GM12878 (cell line): ENCODE results near the gene FAM163B. TPM values are rescaled to one million over a fixed set of nuclear protein-coding genes. Genes with fewer than 3 reads are reported as not detected.

ENCODE experiments used
- ATAC-seq: fragments of 200-7000 bp; cut with Tn5 transposase; 3 replicates; pipeline ENCODE4 v1.9.1; 2020; ENCODE audit warnings: mild to moderate bottlenecking, moderate library complexity
- BruUV-seq: library from RNA; stranded (reverse); fragments of 400-500 nt; replicated peaks from 2 replicates; lab custom pipeline; 2021; lab: Mats Ljungman, UMichigan
- CTCF ChIA-PET: fragments of 300-600 bp; sonication (Branson Sonifier 250); formaldehyde crosslinking; extraction: SDS; loops from one replicate; lab custom pipeline; 2021; ENCODE audit warnings: inconsistent platforms; lab: Yijun Ruan, JAX
- POLR2A ChIA-PET: fragments of 350-600 bp; formaldehyde crosslinking; extraction: SDS; loops from one replicate; lab custom pipeline; 2021; ENCODE audit warnings: inconsistent platforms; lab: Charles Lee
- RAD21 ChIA-PET: fragments of 300-600 bp; sonication (Branson Sonifier 250); formaldehyde crosslinking; loops from one replicate; lab custom pipeline; 2023; ENCODE audit warnings: antibody characterized with exemption; ENCODE audit not compliant: unreplicated experiment; lab: Charles Lee
- SMC1A ChIA-PET: fragments of 300-600 bp; sonication (Branson Sonifier 250); formaldehyde crosslinking; loops from one replicate; lab custom pipeline; 2023; ENCODE audit not compliant: unreplicated experiment, uncharacterized antibody; lab: Charles Lee
- DNase-seq: peaks from one replicate; pipeline ENCODE4 v3.0.0-alpha.2; 2011; ENCODE audit warnings: low read depth, low spot score
- FAIRE-seq: peaks from 3 replicates; lab custom pipeline; 2011; peaks lifted over from hg19 to GRCh38; lab: Jason Lieb, UNC
- H2AFZ ChIP-seq: 2 replicates; pipeline ENCODE4 v1.6.0; 2011; ENCODE audit warnings: low read depth, low read length, control low read depth; ENCODE audit not compliant: control insufficient read depth
- H3K27ac ChIP-seq: 2 replicates; pipeline ENCODE4 v1.5.1; 2011; ENCODE audit warnings: control low read depth; ENCODE audit not compliant: control insufficient read depth, insufficient read depth
- H3K27me3 ChIP-seq, 2 experiments: replicated peaks in 1 of 2; 2 replicates each; pipeline versions ENCODE4 v1.6.0 to v1.6.1; 2011; ENCODE audit warnings: low read length in 1 of 2; ENCODE audit not compliant: control insufficient read depth in 2 of 2, insufficient read depth in 2 of 2
- H3K36me3 ChIP-seq, 2 experiments: 2 replicates each; pipeline ENCODE4 v1.5.1; 2011; ENCODE audit warnings: low read length in 1 of 2; ENCODE audit not compliant: control insufficient read depth in 2 of 2, insufficient read depth in 2 of 2
- H3K4me1 ChIP-seq: 2 replicates; pipeline ENCODE4 v1.6.1; 2011; ENCODE audit warnings: mild to moderate bottlenecking, low read length, moderate library complexity, mixed read lengths; ENCODE audit not compliant: control insufficient read depth, insufficient read depth
- H3K4me2 ChIP-seq: 2 replicates; pipeline ENCODE4 v1.6.0; 2011; ENCODE audit warnings: control low read depth; ENCODE audit not compliant: control insufficient read depth, insufficient read depth
- H3K4me3 ChIP-seq: fragments of 200-600 bp; sonication (generic); 2 replicates; pipeline ENCODE4 v1.5.1; 2016
- H3K79me2 ChIP-seq: 2 replicates; pipeline ENCODE4 v1.6.0; 2011; ENCODE audit warnings: low read length; ENCODE audit not compliant: control insufficient read depth, insufficient read depth
- H3K9ac ChIP-seq: 2 replicates; pipeline ENCODE4 v1.8.0; 2011; ENCODE audit warnings: low read length, control low read depth, mixed read lengths; ENCODE audit not compliant: control insufficient read depth, insufficient read depth
- H3K9me3 ChIP-seq: replicated peaks from 3 replicates; pipeline ENCODE4 v1.5.1; 2011; ENCODE audit warnings: mild to moderate bottlenecking, low read length; ENCODE audit not compliant: control insufficient read depth, insufficient read depth
- H4K20me1 ChIP-seq: 2 replicates; pipeline ENCODE4 v1.6.0; 2011; ENCODE audit not compliant: control insufficient read depth, insufficient read depth
- EED ChIP-seq: sonication (generic); IDR thresholded peaks from 2 replicates; pipeline ENCODE4 v1.6.1; 2016; ENCODE audit warnings: antibody characterized with exemption, low read depth
- POU2F2 ChIP-seq: IDR thresholded peaks from 3 replicates; pipeline ENCODE4 v1.6.1; 2011; ENCODE audit warnings: low read depth, mild to moderate bottlenecking, low read length, borderline replicate concordance
- SIN3A ChIP-seq: IDR thresholded peaks from 2 replicates; pipeline ENCODE4 v1.6.1; 2012; ENCODE audit warnings: low read depth, low read length, improper control_type of control experiment
- SUPT20H ChIP-seq: IDR thresholded peaks from 2 replicates; pipeline ENCODE4 v1.6.1; 2011; ENCODE audit warnings: low read depth, mild to moderate bottlenecking, low read length, moderate library complexity, borderline replicate concordance; ENCODE audit not compliant: control insufficient read depth
- ZBTB33 ChIP-seq: fragments of 450-650 bp; IDR thresholded peaks from 2 replicates; pipeline ENCODE4 v1.6.1; 2017; ENCODE audit warnings: mild to moderate bottlenecking
- WGBS: methylation state at CpG from one replicate; pipeline ENCODE4 v1.1.6; 2016; ENCODE audit warnings: low lambda C conversion rate; ENCODE audit not compliant: insufficient replicate concordance, insufficient coverage; ENCODE audit errors: missing lambda C conversion rate; 5-methylcytosine and 5-hydroxymethylcytosine counted together
- in situ Hi-C: fragments of 300-500 bp; cut with MboI; formaldehyde crosslinking; loops from 9 replicates; pipeline ENCODE4 v1.14.3; 2018; ENCODE audit warnings: mixed read lengths
- intact Hi-C: fragments of 100-400 bp; cut with micrococcal nuclease; formaldehyde crosslinking; loops from one replicate; pipeline ENCODE4 v1.14.2; 2022; ENCODE audit not compliant: unreplicated experiment
- polyA plus RNA-seq, 11 experiments: library from polyadenylated mRNA; depleted of rRNA in 4 of 11; unstranded in 6 of 11; stranded (reverse) in 5 of 11; fragments of >200 nt; fragmentation: Nextera tagmentation in 4 of 11; fragmentation: Illumina TruSeq in 1 of 11; extraction: Ambion mirVana in 4 of 11; extraction: Trizol in 1 of 11; gene quantifications; 1 replicate in 1 of 11; 2 replicates in 10 of 11; pipeline versions ENCODE4 v1.2.1 to v1.2.3, GENCODE V29; 2011 to 2016; ENCODE audit warnings: inconsistent platforms in 2 of 11, missing spikeins in 2 of 11, low read depth in 1 of 11
- total RNA-seq, 4 experiments: library from RNA; depleted of rRNA in 3 of 4; stranded (reverse); fragments of >200 nt in 3 of 4; fragmentation: Illumina TruSeq in 1 of 4; extraction: Trizol in 1 of 4; gene quantifications; 2 replicates each; pipeline versions ENCODE4 v1.2.1 to v1.2.3, GENCODE V29; 2013 to 2021

Gene FAM163B
- total and polyA plus RNA-seq, 10 of the 15 experiments (the other 5 are each of a cell fraction or from before 2014, with no cell fraction given) = not detected

DNA sequence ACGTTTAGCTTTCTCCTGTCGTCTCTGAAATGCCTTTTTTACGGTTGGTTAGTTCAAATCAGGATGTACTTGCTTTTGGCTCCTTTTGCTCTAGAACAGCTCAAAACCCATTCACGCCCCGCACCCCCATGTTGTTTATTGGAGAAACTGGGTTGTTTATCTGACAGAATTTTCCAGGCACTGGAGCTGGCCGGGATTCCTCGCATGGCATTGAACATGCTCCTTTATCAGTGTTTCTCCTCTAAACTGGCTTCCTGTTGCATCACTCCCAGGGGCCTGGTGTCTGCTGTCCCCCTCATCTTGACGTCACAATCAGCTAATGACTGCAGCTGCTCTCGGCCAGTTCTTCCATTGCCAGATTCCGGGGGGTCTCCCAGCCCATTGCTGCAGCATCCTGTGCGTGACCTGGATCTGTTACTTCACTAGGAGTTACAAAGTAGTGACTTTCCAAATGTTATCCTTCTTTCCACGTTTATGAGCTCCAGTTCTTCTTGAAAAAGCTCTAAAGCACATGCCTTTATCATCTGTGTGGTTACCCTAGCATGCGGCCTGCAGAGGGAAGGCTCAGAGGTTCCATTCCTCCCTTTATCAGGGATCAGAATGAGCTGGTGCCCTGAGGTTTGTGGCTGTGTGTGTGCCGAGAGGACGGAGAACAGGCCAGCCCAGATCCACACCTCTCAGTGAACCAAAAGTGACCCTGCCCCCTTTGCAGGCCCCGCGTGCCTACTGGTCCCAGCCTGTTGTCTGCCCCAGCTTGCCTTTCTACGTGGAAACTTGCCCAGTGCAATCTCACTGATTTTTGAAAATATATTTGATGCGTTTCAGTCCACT lies 27.5 kb downstream of the FAM163B start:
- Histone ChIP-seq H3K79me2 (no peaks in the 10 kb centered on the region), H3K9me3 (no peaks in the 10 kb centered on the region; the same call in 2 of the 3 replicates), H3K4me1 (no peaks in the 10 kb centered on the region; the same call in 1 of the 2 replicates), H3K27me3 (peaks cover 26 to 37% of the 10 kb centered on the region in 2 experiments), H2AFZ (no peak overlapping the region), H4K20me1 (no peaks in the 10 kb centered on the region)
- BruUV-seq = no TSS peak
- FAIRE-seq (no peak), DNase-seq (no peak)
- CTCF ChIA-PET = no interaction called here
- 21% methylated on average over 19 of the region's 19 CpGs for whole genome bisulfite sequencing
- intact Hi-C loops (loop anchor here (10.0 kb wide), 1 partner anchor 143 kb away; no protein-coding TSS in a partner anchor), in situ Hi-C loops (no loop called here)
- POLR2A ChIA-PET = no interaction called here
- SMC1A ChIA-PET = interaction anchor here (1.3 kb wide), 1 partner anchor 412 kb away, joined by 3 read pairs; no protein-coding TSS in a partner anchor
- TF ChIP-seq SUPT20H = no peak
- no peak for TF ChIP-seq POU2F2
- TF ChIP-seq ZBTB33 = no peak
- TF ChIP-seq EED = no peak
- no peak for TF ChIP-seq SIN3A
- TF ChIP-seq, all 136 proteins: peak for 0
- Histone ChIP-seq H3K36me3 (no peaks in the 10 kb centered on the region), H3K4me2 (no peak overlapping the region), H3K9ac (no peak overlapping the region), H3K4me3 (no peak overlapping the region), H3K27ac (no peak overlapping the region)
- ATAC-seq = no peak
- RAD21 ChIA-PET = no interaction called here
